Measurements from ENCODE around the gene ASPRV1.

ASPRV1 gene

GRCh38 chr2:69995511-69995910 is 34.1 kb upstream of the ASPRV1 start:
- no peak overlapping the region for H3K27ac Mint-ChIP-seq
- H3K4me1 Mint-ChIP-seq: no peaks in the 10 kb centered on the region
- no peaks in the 10 kb centered on the region for H3K27me3 Mint-ChIP-seq
- no peaks in the 10 kb centered on the region for H3K9me3 Mint-ChIP-seq
- no peak for ATAC-seq (ENCODE audit: low read depth)
- H3K4me3 Mint-ChIP-seq: no peak overlapping the region
- peaks cover 14% of the 10 kb centered on the region for H3K36me3 Mint-ChIP-seq
- no peak for DNase-seq (ENCODE audit: low spot score in 2 of 2)

GRCh38 chr2:69994166-69994565 is 32.7 kb upstream of the ASPRV1 start:
- Mint-ChIP-seq H3K27me3 (no peaks in the 10 kb centered on the region), H3K4me1 (no peaks in the 10 kb centered on the region), H3K4me3 (no peak overlapping the region), H3K9me3 (no peaks in the 10 kb centered on the region), H3K36me3 (peaks cover 14% of the 10 kb centered on the region), H3K27ac (no peak overlapping the region)
- ATAC-seq (ENCODE audit: low read depth): no peak
- DNase-seq (ENCODE audit: low spot score in 2 of 2): no peak

GRCh38 chr2:69993708-69994107 is 32.3 kb upstream of the ASPRV1 start:
- H3K4me3 Mint-ChIP-seq: no peak overlapping the region
- H3K27me3 Mint-ChIP-seq: no peaks in the 10 kb centered on the region
- no peak for ATAC-seq (ENCODE audit: low read depth)
- DNase-seq (ENCODE audit: low spot score in 2 of 2): no peak
- H3K4me1 Mint-ChIP-seq: no peaks in the 10 kb centered on the region
- H3K9me3 Mint-ChIP-seq: no peaks in the 10 kb centered on the region
- H3K27ac Mint-ChIP-seq: no peak overlapping the region
- H3K36me3 Mint-ChIP-seq: peaks cover 14% of the 10 kb centered on the region

- no peak overlapping the region for H3K27ac Mint-ChIP-seq
- H3K4me1 Mint-ChIP-seq: peaks cover 3% of the 10 kb centered on the region
- no peaks in the 10 kb centered on the region for H3K9me3 Mint-ChIP-seq
- no peak overlapping the region for H3K4me3 Mint-ChIP-seq
- H3K27me3 Mint-ChIP-seq: no peaks in the 10 kb centered on the region
- H3K36me3 Mint-ChIP-seq: peaks cover 14% of the 10 kb centered on the region
- ATAC-seq (ENCODE audit: low read depth): no peak
- DNase-seq (ENCODE audit: low spot score in 2 of 2): no peak
These were observed 31.7 kb upstream of the ASPRV1 start for GRCh38 chr2:69993048-69993565.

GRCh38 chr2:69992310-69993047 is 31.0 kb upstream of the ASPRV1 start:
- Mint-ChIP-seq H3K4me1 (peaks cover 3% of the 10 kb centered on the region), H3K36me3 (peaks cover 14% of the 10 kb centered on the region), H3K9me3 (no peaks in the 10 kb centered on the region), H3K27ac (no peak overlapping the region), H3K4me3 (no peak overlapping the region), H3K27me3 (no peaks in the 10 kb centered on the region)
- ATAC-seq (ENCODE audit: low read depth) (no peak), DNase-seq (ENCODE audit: low spot score in 2 of 2) (no peak)

- ATAC-seq (ENCODE audit: low read depth) (no peak), DNase-seq (ENCODE audit: low spot score in 2 of 2) (no peak)
- Mint-ChIP-seq H3K4me3 (no peak overlapping the region), H3K27me3 (peaks cover 2% of the 10 kb centered on the region), H3K4me1 (peaks cover 5% of the 10 kb centered on the region), H3K36me3 (peaks cover 11% of the 10 kb centered on the region), H3K27ac (no peak overlapping the region), H3K9me3 (peaks cover 2% of the 10 kb centered on the region)
These were observed 28.1 kb upstream of the ASPRV1 start for GRCh38 chr2:69989441-69990105.

GRCh38 chr2:69989009-69989408 is 27.6 kb upstream of the ASPRV1 start:
- Mint-ChIP-seq H3K27ac (no peak overlapping the region), H3K4me1 (peaks cover 5% of the 10 kb centered on the region), H3K27me3 (peaks cover 2% of the 10 kb centered on the region), H3K9me3 (peaks cover 2% of the 10 kb centered on the region), H3K36me3 (peaks cover 8% of the 10 kb centered on the region), H3K4me3 (no peak overlapping the region)
- ATAC-seq (ENCODE audit: low read depth) (no peak), DNase-seq (ENCODE audit: low spot score in 2 of 2) (no peak)

GRCh38 chr2:69988086-69988635 is 26.7 kb upstream of the ASPRV1 start:
- Mint-ChIP-seq H3K36me3 (peaks cover 3% of the 10 kb centered on the region), H3K27me3 (peaks cover 2% of the 10 kb centered on the region), H3K27ac (no peak overlapping the region), H3K9me3 (peaks cover 2% of the 10 kb centered on the region), H3K4me3 (no peak overlapping the region), H3K4me1 (peaks cover 5% of the 10 kb centered on the region)
- DNase-seq (ENCODE audit: low spot score in 2 of 2): no peak
- no peak for ATAC-seq (ENCODE audit: low read depth)

- H3K36me3 Mint-ChIP-seq: peaks cover 3% of the 10 kb centered on the region
- H3K27ac Mint-ChIP-seq: no peak overlapping the region
- no peak for ATAC-seq (ENCODE audit: low read depth)
These were observed 25.3 kb upstream of the ASPRV1 start for GRCh38 chr2:69986691-69987090.

GRCh38 chr2:69985688-69986087 is 24.3 kb upstream of the ASPRV1 start:
- peaks cover 2% of the 10 kb centered on the region for H3K9me3 Mint-ChIP-seq
- peaks cover 3% of the 10 kb centered on the region for H3K36me3 Mint-ChIP-seq
- H3K4me1 Mint-ChIP-seq: peaks cover 5% of the 10 kb centered on the region
- H3K27me3 Mint-ChIP-seq: peaks cover 2% of the 10 kb centered on the region
- no peak for ATAC-seq (ENCODE audit: low read depth)
- no peak overlapping the region for H3K27ac Mint-ChIP-seq
- no peak overlapping the region for H3K4me3 Mint-ChIP-seq
- DNase-seq (ENCODE audit: low spot score in 2 of 2): no peak

More at GRCh38 chr2:69986691-69987090, 25.3 kb upstream of the ASPRV1 start:
- Mint-ChIP-seq H3K4me1 (peaks cover 5% of the 10 kb centered on the region), H3K4me3 (no peak overlapping the region), H3K27me3 (peaks cover 2% of the 10 kb centered on the region), H3K9me3 (peaks cover 2% of the 10 kb centered on the region)
- no peak for DNase-seq (ENCODE audit: low spot score in 2 of 2)

- H3K4me3 Mint-ChIP-seq: no peak overlapping the region
- ATAC-seq (ENCODE audit: low read depth) (no peak), DNase-seq (ENCODE audit: low spot score in 2 of 2) (no peak)
- H3K36me3 Mint-ChIP-seq: peaks cover 3% of the 10 kb centered on the region
- H3K4me1 Mint-ChIP-seq: peaks cover 5% of the 10 kb centered on the region
- no peak overlapping the region for H3K27ac Mint-ChIP-seq
- H3K9me3 Mint-ChIP-seq: peaks cover 2% of the 10 kb centered on the region
- peaks cover 2% of the 10 kb centered on the region for H3K27me3 Mint-ChIP-seq
These were observed 23.8 kb upstream of the ASPRV1 start for GRCh38 chr2:69985216-69985615.

GRCh38 chr2:69983392-69983966 is 22.0 kb upstream of the ASPRV1 start:
- Mint-ChIP-seq H3K9me3 (peaks cover 2% of the 10 kb centered on the region), H3K27ac (no peak overlapping the region), H3K4me1 (peaks cover 5% of the 10 kb centered on the region), H3K36me3 (peaks cover 3% of the 10 kb centered on the region), H3K4me3 (no peak overlapping the region), H3K27me3 (peaks cover 2% of the 10 kb centered on the region)
- no peak for DNase-seq (ENCODE audit: low spot score in 2 of 2)
- ATAC-seq (ENCODE audit: low read depth): no peak

- Mint-ChIP-seq H3K4me1 (peaks cover 1% of the 10 kb centered on the region), H3K27ac (no peak overlapping the region), H3K4me3 (no peak overlapping the region), H3K36me3 (peaks cover 2% of the 10 kb centered on the region), H3K27me3 (peaks cover 1% of the 10 kb centered on the region), H3K9me3 (peaks cover 1% of the 10 kb centered on the region)
- no peak for ATAC-seq (ENCODE audit: low read depth)
- DNase-seq (ENCODE audit: low spot score in 2 of 2): no peak
These were observed 18.7 kb upstream of the ASPRV1 start for GRCh38 chr2:69979902-69980807.
